ENCODE data around the gene COL5A2. TPM values are rescaled to one million over a fixed set of nuclear protein-coding genes. Genes with fewer than 3 reads are reported as not detected.

COL5A2 gene
- total RNA-seq, 4 donors from 2014 or later, result 63.8 to 93.8 (median 74.4) TPM

GRCh38 chr2:189161894-189162293 lies 17.7 kb downstream of the COL5A2 start:
- TF ChIP-seq CTCF (IDR thresholded peaks at IDR 0.05), result no peak
- DNase-seq (ENCODE audit: low spot score), result no peak
- ATAC-seq (ENCODE audit: low FRiP score), result no peak

GRCh38 chr2:189159717-189160116 lies 19.8 kb downstream of the COL5A2 start:
- DNase-seq (ENCODE audit: low spot score), result no peak
- ATAC-seq (ENCODE audit: low FRiP score), result no peak
- no peak for TF ChIP-seq CTCF (IDR thresholded peaks at IDR 0.05)

GRCh38 chr2:189159273-189159672 lies 20.3 kb downstream of the COL5A2 start:
- TF ChIP-seq CTCF (IDR thresholded peaks at IDR 0.05), result no peak
- no peak for ATAC-seq (ENCODE audit: low FRiP score)
- no peak for DNase-seq (ENCODE audit: low spot score)

GRCh38 chr2:189157939-189158338 lies 21.6 kb downstream of the COL5A2 start:
- ATAC-seq (ENCODE audit: low FRiP score), result peak; percentile 37
- no peak for DNase-seq (ENCODE audit: low spot score)
- TF ChIP-seq CTCF (IDR thresholded peaks at IDR 0.05), result no peak

- ATAC-seq (ENCODE audit: low FRiP score) (no peak), DNase-seq (ENCODE audit: low spot score) (no peak)
- TF ChIP-seq CTCF (IDR thresholded peaks at IDR 0.05), result no peak
These were observed 22.1 kb downstream of the COL5A2 start for GRCh38 chr2:189157456-189157855.

GRCh38 chr2:189155795-189156194 lies 23.8 kb downstream of the COL5A2 start:
- ATAC-seq (ENCODE audit: low FRiP score) (no peak), DNase-seq (ENCODE audit: low spot score) (no peak)
- TF ChIP-seq CTCF (IDR thresholded peaks at IDR 0.05), result no peak

- no peak for TF ChIP-seq CTCF (IDR thresholded peaks at IDR 0.05)
- no peak for ATAC-seq (ENCODE audit: low FRiP score)
- no peak for DNase-seq (ENCODE audit: low spot score)
These were observed 25.9 kb downstream of the COL5A2 start for GRCh38 chr2:189153619-189154018.

All from omental fat pad (tissue), 4 donors.